ENCODE results near the gene CACNA1D. TPM values are rescaled to one million over a fixed set of nuclear protein-coding genes. Genes with fewer than 3 reads are reported as not detected.

Gene CACNA1D
- total RNA-seq, 1 experiment from 2014 or later: 1.1 TPM

DNA sequence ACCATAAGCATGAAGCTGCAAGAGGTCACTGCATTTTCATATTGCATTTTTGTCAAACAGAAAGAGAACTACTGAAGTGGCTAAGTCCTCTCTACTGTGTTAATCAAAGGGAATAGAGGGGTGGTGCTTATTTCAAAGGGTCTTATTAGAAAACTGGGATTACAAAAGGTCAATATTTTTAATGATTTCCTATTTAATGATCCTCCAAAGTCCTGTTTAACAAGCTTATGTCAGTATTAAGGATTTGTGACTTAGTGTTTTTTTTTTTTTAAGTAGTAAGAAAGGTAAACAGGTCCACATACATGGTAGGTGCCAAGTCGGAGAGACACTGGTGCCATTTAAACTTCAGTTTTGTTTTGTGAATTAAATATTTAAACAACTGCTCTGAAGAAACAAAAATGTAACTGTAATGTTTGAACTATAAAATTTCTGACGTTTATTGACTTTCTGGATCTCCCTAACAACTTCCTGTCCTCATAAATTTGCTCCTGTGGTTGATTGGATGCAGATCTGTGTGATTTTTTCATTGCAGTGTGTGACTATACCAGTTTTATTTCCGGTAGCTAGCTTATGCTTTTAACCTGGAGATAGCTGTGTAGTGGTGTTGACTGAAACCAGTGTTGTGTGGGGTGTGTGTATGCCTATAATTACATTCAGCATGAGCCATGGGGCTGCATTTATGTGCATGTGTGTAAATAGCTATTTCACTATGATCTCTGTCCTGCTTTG lies 8.6 kb upstream of the CACNA1D start:
- no peaks in the 10 kb centered on the region for H3K4me1 ChIP-seq (ENCODE audit: control insufficient read depth in 1 of 2, insufficient read depth in 2 of 2, low read length in 2 of 2)
- CTCF ChIA-PET: no interaction called here
- ATAC-seq (no peak), DNase-seq (ENCODE audit: low read depth, low spot score) (no peak)
- no TSS peak for BruUV-seq (replicated peaks)
- RAD21 ChIA-PET (ENCODE audit: low non-redundant PET in 1 of 2, low total read pairs in 2 of 2, uncharacterized antibody in 2 of 2, unreplicated experiment in 2 of 2): no interaction called here
- H3K9me3 ChIP-seq (ENCODE audit: control insufficient read depth in 1 of 2, insufficient read depth in 1 of 2, low read depth in 1 of 2, low read length in 2 of 2): no peaks in the 10 kb centered on the region
- H3K27me3 ChIP-seq (ENCODE audit: insufficient read depth, low read length): no peaks in the 10 kb centered on the region
- POLR2A ChIA-PET: no interaction called here
- H3K9me2 ChIP-seq (ENCODE audit: insufficient read depth): no peaks in the 10 kb centered on the region
- H3K27ac ChIP-seq (ENCODE audit: low read depth, low read length): no peak overlapping the region
- intact Hi-C loops (cut with micrococcal nuclease): no loop called here
- no peak overlapping the region for H2AFZ ChIP-seq (ENCODE audit: low read depth, low read length, poor library complexity, severe bottlenecking)
- TF ChIP-seq, protein P1, sequence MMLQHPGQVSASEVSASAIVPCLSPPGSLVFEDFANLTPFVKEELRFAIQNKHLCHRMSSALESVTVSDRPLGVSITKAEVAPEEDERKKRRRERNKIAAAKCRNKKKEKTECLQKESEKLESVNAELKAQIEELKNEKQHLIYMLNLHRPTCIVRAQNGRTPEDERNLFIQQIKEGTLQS (IDR thresholded peaks at IDR 0.05): no peak
- TF ChIP-seq, protein P2, sequence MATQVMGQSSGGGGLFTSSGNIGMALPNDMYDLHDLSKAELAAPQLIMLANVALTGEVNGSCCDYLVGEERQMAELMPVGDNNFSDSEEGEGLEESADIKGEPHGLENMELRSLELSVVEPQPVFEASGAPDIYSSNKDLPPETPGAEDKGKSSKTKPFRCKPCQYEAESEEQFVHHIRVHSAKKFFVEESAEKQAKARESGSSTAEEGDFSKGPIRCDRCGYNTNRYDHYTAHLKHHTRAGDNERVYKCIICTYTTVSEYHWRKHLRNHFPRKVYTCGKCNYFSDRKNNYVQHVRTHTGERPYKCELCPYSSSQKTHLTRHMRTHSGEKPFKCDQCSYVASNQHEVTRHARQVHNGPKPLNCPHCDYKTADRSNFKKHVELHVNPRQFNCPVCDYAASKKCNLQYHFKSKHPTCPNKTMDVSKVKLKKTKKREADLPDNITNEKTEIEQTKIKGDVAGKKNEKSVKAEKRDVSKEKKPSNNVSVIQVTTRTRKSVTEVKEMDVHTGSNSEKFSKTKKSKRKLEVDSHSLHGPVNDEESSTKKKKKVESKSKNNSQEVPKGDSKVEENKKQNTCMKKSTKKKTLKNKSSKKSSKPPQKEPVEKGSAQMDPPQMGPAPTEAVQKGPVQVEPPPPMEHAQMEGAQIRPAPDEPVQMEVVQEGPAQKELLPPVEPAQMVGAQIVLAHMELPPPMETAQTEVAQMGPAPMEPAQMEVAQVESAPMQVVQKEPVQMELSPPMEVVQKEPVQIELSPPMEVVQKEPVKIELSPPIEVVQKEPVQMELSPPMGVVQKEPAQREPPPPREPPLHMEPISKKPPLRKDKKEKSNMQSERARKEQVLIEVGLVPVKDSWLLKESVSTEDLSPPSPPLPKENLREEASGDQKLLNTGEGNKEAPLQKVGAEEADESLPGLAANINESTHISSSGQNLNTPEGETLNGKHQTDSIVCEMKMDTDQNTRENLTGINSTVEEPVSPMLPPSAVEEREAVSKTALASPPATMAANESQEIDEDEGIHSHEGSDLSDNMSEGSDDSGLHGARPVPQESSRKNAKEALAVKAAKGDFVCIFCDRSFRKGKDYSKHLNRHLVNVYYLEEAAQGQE (IDR thresholded peaks at IDR 0.05; ENCODE audit: low read depth): no peak
- TF ChIP-seq POLR2A (IDR thresholded peaks at IDR 0.05; ENCODE audit: borderline replicate concordance, extremely low read depth, insufficient read depth, insufficient read length): no peak
- no peaks in the 10 kb centered on the region for H3K36me3 ChIP-seq (ENCODE audit: control insufficient read depth in 1 of 2, insufficient read depth in 2 of 2, low read length in 2 of 2)
- no peaks in the 10 kb centered on the region for H4K20me1 ChIP-seq (ENCODE audit: insufficient read depth)
- H3K4me2 ChIP-seq (ENCODE audit: low read length): no peak overlapping the region
- H3K9ac ChIP-seq (ENCODE audit: low read length): no peak overlapping the region
- no peak overlapping the region for H3K4me3 ChIP-seq (replicated peaks in 1 of 2; ENCODE audit: low read depth in 1 of 2, low read length in 2 of 2)
- H3K79me2 ChIP-seq (ENCODE audit: insufficient read depth, low read length): no peaks in the 10 kb centered on the region

Data from HCT116 (cell line).